Ishikawa (cell line): Measurements from ENCODE around the gene RAD23B.

Source experiments
- CEBPB ChIP-seq: IDR thresholded peaks from 2 replicates; pipeline ENCODE4 v1.6.1; 2012
- CREB1 ChIP-seq: IDR thresholded peaks from 2 replicates; pipeline ENCODE4 v1.6.1; 2012; ENCODE audit warnings: low read depth
- EGR1 ChIP-seq: IDR thresholded peaks from 2 replicates; pipeline ENCODE4 v1.6.1; 2012
- EP300 ChIP-seq: IDR thresholded peaks from 2 replicates; pipeline ENCODE4 v1.6.1; 2012; ENCODE audit warnings: borderline replicate concordance
- FOXM1 ChIP-seq: IDR thresholded peaks from 2 replicates; pipeline ENCODE4 v1.6.1; 2012; ENCODE audit warnings: low read depth, borderline replicate concordance
- MAX ChIP-seq: IDR thresholded peaks from 2 replicates; pipeline ENCODE4 v1.6.1; 2012
- NFIC ChIP-seq: IDR thresholded peaks from 2 replicates; pipeline ENCODE4 v1.6.1; 2012
- RAD21 ChIP-seq: IDR thresholded peaks from 2 replicates; pipeline ENCODE4 v1.6.1; 2012; ENCODE audit warnings: low read depth
- REST ChIP-seq: IDR thresholded peaks from 2 replicates; pipeline ENCODE4 v1.6.1; 2012; ENCODE audit warnings: low read depth, mild to moderate bottlenecking
- TAF1 ChIP-seq: IDR thresholded peaks from 2 replicates; pipeline ENCODE4 v1.6.1; 2012; ENCODE audit warnings: low read depth, mild to moderate bottlenecking
- TCF12 ChIP-seq: IDR thresholded peaks from 2 replicates; pipeline ENCODE4 v1.6.1; 2012; ENCODE audit warnings: low read depth
- TEAD4 ChIP-seq: IDR thresholded peaks from 2 replicates; pipeline ENCODE4 v1.6.1; 2012
- USF1 ChIP-seq: IDR thresholded peaks from 2 replicates; pipeline ENCODE4 v1.6.1; 2012
- YY1 ChIP-seq: IDR thresholded peaks from 2 replicates; pipeline ENCODE4 v1.6.1; 2012; ENCODE audit warnings: low read depth
- ZBTB7A ChIP-seq: IDR thresholded peaks from 2 replicates; pipeline ENCODE4 v1.6.1; 2012; ENCODE audit warnings: low read depth

The RAD23B gene

GRCh38 chr9:107306308-107306707 is 23.2 kb downstream of the RAD23B start:
- TF ChIP-seq CEBPB (no peak), CREB1 (no peak), REST (no peak), ZBTB7A (no peak), YY1 (no peak), TAF1 (no peak), EGR1 (no peak), NFIC (no peak), MAX (no peak), TCF12 (no peak), EP300 (no peak), TEAD4 (no peak), FOXM1 (no peak), RAD21 (no peak), USF1 (no peak)

- TF ChIP-seq EP300, result no peak
- no peak for TF ChIP-seq EGR1
- TF ChIP-seq USF1, result no peak
- no peak for TF ChIP-seq CEBPB
- TF ChIP-seq YY1, result no peak
- no peak for TF ChIP-seq ZBTB7A
- no peak for TF ChIP-seq FOXM1
- TF ChIP-seq MAX, result no peak
These were observed 24.3 kb downstream of the RAD23B start for GRCh38 chr9:107307331-107307730.

GRCh38 chr9:107308461-107308860 is 25.4 kb downstream of the RAD23B start:
- TF ChIP-seq CREB1, result no peak
- no peak for TF ChIP-seq RAD21
- no peak for TF ChIP-seq YY1
- no peak for TF ChIP-seq CEBPB
- no peak for TF ChIP-seq ZBTB7A
- no peak for TF ChIP-seq FOXM1
- no peak for TF ChIP-seq EGR1
- no peak for TF ChIP-seq TEAD4
- no peak for TF ChIP-seq TAF1
- no peak for TF ChIP-seq USF1
- TF ChIP-seq TCF12, result no peak

- TF ChIP-seq USF1 (no peak), CREB1 (no peak), CEBPB (no peak), TCF12 (no peak), FOXM1 (no peak), EP300 (no peak), NFIC (no peak), ZBTB7A (no peak)
These were observed 26.2 kb downstream of the RAD23B start for GRCh38 chr9:107309271-107309670.

- TF ChIP-seq CEBPB (no peak), CREB1 (no peak), TAF1 (no peak), YY1 (no peak), FOXM1 (no peak), USF1 (no peak), TCF12 (no peak)
These were observed 29.4 kb downstream of the RAD23B start for GRCh38 chr9:107312376-107313050.

- TF ChIP-seq FOXM1 (no peak), USF1 (no peak), EGR1 (no peak), YY1 (no peak), CREB1 (no peak), EP300 (no peak), MAX (no peak), REST (no peak), TAF1 (no peak), RAD21 (no peak), TEAD4 (no peak), TCF12 (no peak), NFIC (no peak), ZBTB7A (no peak), CEBPB (no peak)
These were observed 30.5 kb downstream of the RAD23B start for GRCh38 chr9:107313555-107314096.
